Measurements from ENCODE around the gene ATXN1.
"Not testable (repeated sequence)": the region's sequence is repeated elsewhere in the genome, so short reads cannot be mapped to it uniquely, and the experiment has no call there.

The ATXN1 gene

DNA sequence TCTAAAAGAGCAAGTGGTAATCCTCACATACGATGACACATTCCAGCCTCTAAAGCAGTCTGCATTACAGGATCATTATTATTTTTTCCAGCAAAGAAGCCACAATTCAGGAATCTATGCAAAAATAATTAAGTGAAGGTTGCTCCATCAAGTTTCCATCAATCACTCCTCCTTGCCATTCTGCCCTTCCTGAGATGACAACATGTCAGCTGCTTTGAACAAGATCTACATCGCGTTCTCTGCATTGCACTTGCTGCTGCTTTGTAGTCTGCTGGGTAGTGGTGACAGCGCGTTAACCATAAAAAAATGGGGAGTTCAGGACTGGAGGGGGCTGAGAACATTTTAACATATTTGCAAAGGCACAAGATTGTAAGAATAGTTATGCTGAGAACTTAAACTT is 375.2 kb downstream of the ATXN1 start:
- no peak for DNase-seq (ENCODE audit: low read depth)

GRCh38 chr6:16383607-16384206 is 377.6 kb downstream of the ATXN1 start:
- DNase-seq (ENCODE audit: low read depth), result no peak

GRCh38 chr6:16381968-16382367 is 379.3 kb downstream of the ATXN1 start:
- DNase-seq (ENCODE audit: low read depth), result not testable (repeated sequence)

DNA sequence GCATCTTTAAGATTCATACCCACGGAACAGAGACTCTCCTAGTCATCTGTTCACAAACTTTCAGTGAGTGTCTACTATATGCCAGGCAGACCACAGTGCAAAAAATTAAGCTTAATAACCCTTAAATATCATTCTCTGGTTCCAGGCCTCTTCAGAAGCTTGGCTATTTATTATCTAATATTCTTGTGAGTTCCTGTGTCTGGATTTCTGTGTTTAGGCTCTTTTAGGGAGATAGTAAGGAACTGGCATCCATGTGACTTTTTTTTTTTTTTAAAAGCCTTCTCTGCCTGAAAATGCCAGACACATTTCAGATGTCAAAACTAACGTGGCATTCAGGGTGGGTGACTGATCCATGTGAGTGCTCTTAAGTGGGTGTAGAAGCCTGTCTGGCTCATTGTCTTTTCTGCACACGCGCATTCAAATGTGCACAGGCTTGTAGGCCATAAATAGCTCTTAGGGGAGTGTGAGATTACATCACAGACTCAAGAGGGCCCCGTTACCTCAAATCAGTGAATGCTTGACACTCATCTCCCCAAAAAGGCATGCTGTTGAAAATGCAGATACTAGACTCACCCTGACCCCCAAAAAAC is 380.9 kb downstream of the ATXN1 start:
- DNase-seq (ENCODE audit: low read depth), result no peak

GRCh38 chr6:16378360-16378759 is 382.9 kb downstream of the ATXN1 start:
- DNase-seq (ENCODE audit: low read depth), result not testable (repeated sequence)

- DNase-seq (ENCODE audit: low read depth), result no peak
Observed at GRCh38 chr6:16377470-16377869, 383.8 kb downstream of the ATXN1 start.

DNA sequence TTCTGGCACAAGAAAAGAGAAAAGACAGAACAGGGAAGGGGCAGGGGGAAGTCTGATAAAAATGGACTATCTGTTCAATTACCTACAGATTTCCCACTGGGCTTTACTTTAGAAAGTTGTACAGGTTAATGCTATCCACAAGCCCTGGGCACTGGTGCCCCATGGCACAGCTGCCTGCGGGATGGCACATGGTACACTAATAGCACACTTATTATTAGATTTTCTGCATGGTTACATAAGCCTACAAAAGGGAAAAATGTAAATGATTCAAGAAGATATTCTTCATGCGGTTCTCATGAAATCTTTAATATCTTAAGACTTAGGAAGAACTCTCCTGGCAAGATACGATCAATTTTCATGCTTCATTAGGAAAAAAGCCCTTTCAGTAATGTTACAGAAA is 385.4 kb downstream of the ATXN1 start:
- no peak for DNase-seq (ENCODE audit: low read depth)

DNA sequence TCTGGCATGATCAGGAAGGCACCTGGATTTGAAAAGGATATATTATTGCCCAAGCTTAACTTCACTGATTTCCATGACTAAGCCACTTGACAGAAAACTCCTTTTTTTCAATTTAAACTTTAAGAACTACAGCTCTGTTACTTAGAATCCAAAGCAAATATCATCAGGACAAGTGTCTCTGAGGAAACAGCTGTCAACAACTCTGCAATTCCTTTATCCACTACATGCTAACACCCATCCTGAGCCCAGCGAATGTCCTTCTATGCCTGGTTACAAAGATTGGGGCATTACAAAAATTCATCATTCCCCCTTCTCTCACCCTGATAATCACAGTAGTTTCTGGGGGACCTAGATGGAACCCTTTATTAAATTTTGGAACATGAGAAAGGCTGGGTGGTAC is 386.1 kb downstream of the ATXN1 start:
- DNase-seq (ENCODE audit: low read depth), result no peak

DNA sequence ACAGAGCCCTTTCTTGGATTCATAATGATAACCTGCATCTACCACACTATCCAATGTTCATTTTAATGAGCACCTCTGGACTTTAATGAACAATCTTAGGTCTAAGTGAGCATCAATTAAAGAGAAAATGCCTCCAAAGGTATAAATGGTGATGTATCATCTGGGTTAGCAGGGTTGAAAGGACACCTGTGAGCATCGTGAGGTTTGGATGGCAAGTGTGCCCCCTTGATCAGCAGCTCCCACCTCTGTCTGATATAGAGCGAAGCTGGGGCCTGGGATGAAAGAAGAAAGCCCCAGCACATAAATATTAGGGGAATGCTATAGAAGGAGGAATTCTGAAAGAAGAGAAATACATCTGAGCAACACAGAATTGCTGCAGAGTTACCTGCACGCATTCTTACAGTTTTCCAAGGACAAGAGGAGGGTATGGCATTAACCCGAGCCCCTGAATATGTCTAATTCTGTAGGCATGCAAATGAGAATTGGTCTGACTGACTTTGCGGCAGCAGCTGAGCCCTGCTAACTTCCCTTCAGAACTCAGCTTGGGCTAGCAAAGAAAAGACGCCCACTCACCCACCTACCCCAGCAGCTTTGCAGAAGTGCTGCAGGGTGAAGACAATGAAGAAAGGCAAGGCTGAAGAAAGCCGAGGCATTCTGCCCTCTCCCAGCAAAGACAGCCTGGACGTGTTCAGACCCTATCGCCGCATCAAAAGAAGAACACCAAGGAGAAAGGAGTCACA is 386.6 kb downstream of the ATXN1 start:
- no peak for DNase-seq (ENCODE audit: low read depth)

DNA sequence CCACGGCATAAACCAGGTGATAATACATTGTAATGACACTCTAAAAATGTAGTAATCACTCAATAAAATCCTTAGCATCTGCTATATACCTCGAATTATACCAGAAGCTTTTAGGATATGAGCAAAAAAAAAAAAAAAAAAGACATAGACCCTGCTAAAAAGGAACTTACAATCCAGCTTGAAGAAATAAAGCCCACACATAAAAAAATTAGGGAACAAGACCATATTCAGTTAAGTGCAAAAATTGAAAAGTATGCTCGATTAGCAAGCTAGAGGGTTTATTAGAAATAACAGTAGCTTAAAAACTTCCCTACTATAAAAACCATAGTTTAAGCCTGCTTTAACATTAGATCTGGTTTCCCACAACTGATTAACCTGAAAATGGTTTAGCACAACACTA is 387.2 kb downstream of the ATXN1 start:
- DNase-seq (ENCODE audit: low read depth), result no peak

DNA sequence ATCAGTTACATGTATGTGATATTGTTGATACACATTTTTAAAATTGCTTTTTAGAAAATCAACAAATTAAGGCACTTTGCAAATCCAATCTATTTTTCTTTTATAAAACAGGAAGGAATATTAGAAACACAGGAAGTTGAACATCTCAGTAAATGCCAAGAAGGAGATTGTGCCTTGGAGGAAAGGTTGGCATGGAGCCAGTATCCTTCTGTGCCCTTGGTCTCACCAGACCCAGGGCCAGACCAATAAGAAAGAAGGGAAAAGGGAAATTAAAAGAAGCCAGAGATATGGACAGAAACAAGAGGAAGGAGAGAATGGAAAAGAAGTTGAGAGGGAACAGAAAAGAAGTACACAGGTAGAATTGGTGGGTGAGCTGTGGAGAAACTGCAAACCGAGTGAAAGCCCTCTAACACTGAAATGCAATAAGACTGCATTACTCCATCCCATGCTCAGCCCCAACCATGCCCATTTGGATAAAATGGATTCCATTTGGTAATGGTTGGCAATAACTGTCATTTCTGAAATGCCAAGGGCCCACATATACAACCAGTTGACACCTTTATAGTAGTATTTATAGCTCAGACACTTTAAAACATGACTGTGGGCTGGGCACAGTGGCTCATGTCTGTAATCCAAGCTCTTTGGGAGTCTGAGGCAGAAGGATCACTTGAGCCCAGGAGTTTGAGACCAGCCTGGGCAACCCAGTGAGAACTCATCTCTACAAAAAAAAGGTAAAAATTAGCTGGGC is 389.1 kb downstream of the ATXN1 start:
- no peak for DNase-seq (ENCODE audit: low read depth)

DNA sequence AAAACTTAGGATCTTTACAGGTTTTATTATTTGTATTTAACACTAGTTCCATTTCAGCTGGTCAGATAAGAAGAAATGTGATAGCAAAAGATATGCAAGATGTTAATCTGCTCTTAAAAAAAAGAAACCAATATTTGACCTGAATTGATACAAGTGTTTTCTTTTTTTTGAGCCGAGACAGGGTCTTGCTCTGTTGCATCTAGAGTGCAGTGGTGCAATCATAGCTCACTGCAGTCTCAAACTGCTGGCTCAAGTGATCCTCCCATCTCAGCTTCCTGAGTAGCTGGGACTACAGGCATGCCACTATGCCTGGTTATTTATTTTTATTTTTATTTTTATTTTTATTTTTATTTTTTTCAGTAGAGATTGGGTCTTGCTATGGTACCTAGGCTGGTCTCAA is 389.9 kb downstream of the ATXN1 start:
- DNase-seq (ENCODE audit: low read depth), result no peak

- DNase-seq (ENCODE audit: low read depth), result no peak
Observed at GRCh38 chr6:16370943-16371342, 390.3 kb downstream of the ATXN1 start.

- no peak for DNase-seq (ENCODE audit: low read depth)
Observed at GRCh38 chr6:16369989-16370388, 391.3 kb downstream of the ATXN1 start.

- DNase-seq (ENCODE audit: low read depth), result no peak
Observed at GRCh38 chr6:16369140-16369745, 392.0 kb downstream of the ATXN1 start.

DNA sequence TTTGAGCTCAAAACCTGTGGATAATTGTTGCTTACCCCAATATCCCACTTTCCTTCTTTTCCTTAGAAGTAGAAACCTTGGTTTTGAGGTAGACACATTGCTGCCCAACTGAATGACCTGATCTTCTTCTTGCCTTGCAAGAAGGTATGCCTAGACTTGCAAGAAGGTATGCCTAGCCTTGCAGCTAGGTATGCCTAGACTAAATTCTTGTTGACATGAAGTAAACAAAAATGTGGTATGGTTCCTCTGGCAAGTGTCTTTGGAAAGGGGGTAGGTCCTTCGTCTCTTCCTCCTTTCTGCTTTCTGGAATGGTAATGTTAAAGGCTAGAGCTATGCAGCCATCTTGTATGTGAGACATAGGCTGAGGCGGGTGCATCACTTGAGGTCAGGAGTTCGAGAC is 393.7 kb downstream of the ATXN1 start:
- DNase-seq (ENCODE audit: low read depth), result no peak

DNA sequence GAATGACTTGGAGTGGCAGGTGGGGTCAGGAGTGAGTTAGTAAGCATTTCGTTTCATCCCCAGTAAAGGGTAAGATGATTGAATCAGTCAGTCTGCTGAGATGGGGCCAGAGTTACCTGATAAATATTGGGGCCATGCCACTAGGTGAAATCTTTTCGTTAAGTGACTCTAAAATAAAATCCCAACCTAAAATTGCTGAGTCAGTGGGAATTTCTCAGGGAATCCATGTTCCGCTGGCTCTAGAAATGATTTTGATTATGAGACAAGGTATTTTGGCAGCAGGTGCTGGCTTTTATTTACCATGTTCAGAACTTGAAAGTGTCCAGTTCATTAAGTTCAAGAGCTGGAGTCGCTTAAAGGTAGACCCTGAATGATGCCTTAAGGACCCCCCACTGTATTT is 397.5 kb downstream of the ATXN1 start:
- no peak for DNase-seq (ENCODE audit: low read depth)

- DNase-seq (ENCODE audit: low read depth), result no peak
Observed at GRCh38 chr6:16362819-16363589, 398.3 kb downstream of the ATXN1 start.

- DNase-seq (ENCODE audit: low read depth), result no peak
Observed at GRCh38 chr6:16362296-16362695, 399.0 kb downstream of the ATXN1 start.

- no peak for DNase-seq (ENCODE audit: low read depth)
Observed at GRCh38 chr6:16361861-16362260, 399.4 kb downstream of the ATXN1 start.

DNA sequence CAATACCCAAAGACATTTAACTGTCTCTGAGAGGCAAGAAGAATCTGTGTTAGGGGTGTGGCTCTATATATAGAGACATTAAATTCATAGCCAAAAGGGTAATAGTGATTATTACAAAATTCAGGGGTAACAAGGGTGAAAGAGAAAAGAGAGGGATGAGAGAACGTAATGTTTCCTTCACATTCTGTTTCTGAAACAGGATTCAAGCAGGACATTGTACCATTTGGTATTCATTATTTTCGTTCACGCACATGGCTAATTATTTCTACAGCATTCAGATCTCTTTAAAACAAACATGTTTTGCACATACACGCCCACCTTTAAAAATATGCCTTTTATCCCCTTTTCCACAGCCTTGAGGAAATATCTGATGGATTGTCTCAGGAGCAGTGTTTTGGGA is 400.1 kb downstream of the ATXN1 start:
- DNase-seq (ENCODE audit: low read depth), result no peak

- DNase-seq (ENCODE audit: low read depth), result no peak
Observed at GRCh38 chr6:16360365-16360764, 400.9 kb downstream of the ATXN1 start.

Data from iris pigment epithelial cell (primary cell).